Measurements from ENCODE around the gene GPR18.

The GPR18 gene

GRCh38 chr13:99258210-99258860 lies at the start of gene GPR18:
Gene GPR18 (minus strand): TSS chr13:99258379. CDS start chr13:99255872, 2,507 bp downstream.
- peak; percentile 19 to 25 for DNase-seq

- peak in 1 of 2 experiments; percentile 7 for DNase-seq
Observed at GRCh38 chr13:99307648-99308339, 49.6 kb upstream of the GPR18 start.

- DNase-seq: peak; percentile 69 to 71
Observed at GRCh38 chr13:99307247-99307646, 49.1 kb upstream of the GPR18 start, which contains the start of gene GPR183. Gene GPR183 (minus strand): TSS chr13:99307399. CDS start chr13:99296145, 11,254 bp downstream.

GRCh38 chr13:99305566-99305965 lies 47.4 kb upstream of the GPR18 start:
- no peak for DNase-seq

GRCh38 chr13:99305158-99305557 lies 47.0 kb upstream of the GPR18 start:
- no peak for DNase-seq

- DNase-seq: no peak
Observed at GRCh38 chr13:99304541-99304940, 46.4 kb upstream of the GPR18 start.

- DNase-seq: no peak
Observed at GRCh38 chr13:99303863-99304521, 45.8 kb upstream of the GPR18 start.

- DNase-seq: no peak
Observed at GRCh38 chr13:99302637-99303505, 44.7 kb upstream of the GPR18 start.

GRCh38 chr13:99301913-99302636 lies 43.9 kb upstream of the GPR18 start:
- peak in 1 of 2 experiments; percentile 16 for DNase-seq

- no peak for DNase-seq
Observed at GRCh38 chr13:99301056-99301838, 43.1 kb upstream of the GPR18 start.

GRCh38 chr13:99299920-99300341 lies 41.8 kb upstream of the GPR18 start:
- no peak for DNase-seq

GRCh38 chr13:99299256-99299919 lies 41.2 kb upstream of the GPR18 start:
- DNase-seq: no peak

- no peak for DNase-seq
Observed at GRCh38 chr13:99298056-99298455, 39.9 kb upstream of the GPR18 start.

GRCh38 chr13:99297331-99297730 lies 39.2 kb upstream of the GPR18 start:
- DNase-seq: no peak

GRCh38 chr13:99296398-99296797 lies 38.2 kb upstream of the GPR18 start:
- DNase-seq: no peak

- DNase-seq: no peak
Observed at GRCh38 chr13:99295488-99296252, 37.5 kb upstream of the GPR18 start.

- no peak for DNase-seq
Observed at GRCh38 chr13:99294958-99295357, 36.8 kb upstream of the GPR18 start.

GRCh38 chr13:99294198-99294597 lies 36.0 kb upstream of the GPR18 start:
- no peak for DNase-seq

GRCh38 chr13:99293178-99293577 lies 35.0 kb upstream of the GPR18 start:
- peak; percentile 30 to 31 for DNase-seq

GRCh38 chr13:99290894-99291293 lies 32.7 kb upstream of the GPR18 start:
- DNase-seq: no peak

Measured in AML-193 (cell line).